ENCODE measurements around the gene ACVR1B.

Gene ACVR1B

GRCh38 chr12:52020539-52021336, 69.2 kb downstream of the ACVR1B start:
- DNase-seq (ENCODE audit: low read depth in 3 of 3) = peak; percentile 30 to 53 (median 44)

GRCh38 chr12:52022841-52023181, 71.3 kb downstream of the ACVR1B start:
- no peak for DNase-seq (ENCODE audit: low read depth in 3 of 3)

GRCh38 chr12:52023182-52023975, 71.9 kb downstream of the ACVR1B start:
- DNase-seq (ENCODE audit: low read depth in 3 of 3) = peak; percentile 86 to 97 (median 89)

GRCh38 chr12:52023976-52024688, 72.6 kb downstream of the ACVR1B start:
- no peak for DNase-seq (ENCODE audit: low read depth in 3 of 3)

GRCh38 chr12:52024845-52025230, 73.3 kb downstream of the ACVR1B start:
- peak; percentile 35 to 68 (median 46) for DNase-seq (ENCODE audit: low read depth in 3 of 3)

- DNase-seq (ENCODE audit: low read depth in 3 of 3) = no peak
These were observed 74.8 kb downstream of the ACVR1B start for GRCh38 chr12:52026263-52026662.

GRCh38 chr12:52027085-52027843, 75.8 kb downstream of the ACVR1B start:
- DNase-seq (ENCODE audit: low read depth in 3 of 3) = no peak

- DNase-seq (ENCODE audit: low read depth in 3 of 3) = no peak
These were observed 78.2 kb downstream of the ACVR1B start for GRCh38 chr12:52029685-52030084.

GRCh38 chr12:52032446-52032803, 80.9 kb downstream of the ACVR1B start:
- DNase-seq (ENCODE audit: low read depth in 3 of 3) = no peak

GRCh38 chr12:52032804-52033445, 81.4 kb downstream of the ACVR1B start:
- peak; percentile 79 to 88 (median 80) for DNase-seq (ENCODE audit: low read depth in 3 of 3)

- no peak for DNase-seq (ENCODE audit: low read depth in 3 of 3)
These were observed 82.1 kb downstream of the ACVR1B start for GRCh38 chr12:52033446-52034140.

- DNase-seq (ENCODE audit: low read depth in 3 of 3) = no peak
These were observed 83.7 kb downstream of the ACVR1B start for GRCh38 chr12:52035190-52035589.

GRCh38 chr12:52035926-52036325, 84.4 kb downstream of the ACVR1B start:
- no peak for DNase-seq (ENCODE audit: low read depth in 3 of 3)

GRCh38 chr12:52036587-52037171, 85.2 kb downstream of the ACVR1B start:
- peak; percentile 44 to 68 (median 54) for DNase-seq (ENCODE audit: low read depth in 3 of 3)

GRCh38 chr12:52037248-52037861, 85.9 kb downstream of the ACVR1B start:
- no peak for DNase-seq (ENCODE audit: low read depth in 3 of 3)

- DNase-seq (ENCODE audit: low read depth in 3 of 3) = no peak
These were observed 86.9 kb downstream of the ACVR1B start for GRCh38 chr12:52038447-52038846.

- no peak for DNase-seq (ENCODE audit: low read depth in 3 of 3)
These were observed 89.5 kb downstream of the ACVR1B start for GRCh38 chr12:52041035-52041434.

GRCh38 chr12:52041695-52042123, 90.2 kb downstream of the ACVR1B start:
- DNase-seq (ENCODE audit: low read depth in 3 of 3) = no peak

- DNase-seq (ENCODE audit: low read depth in 3 of 3) = no peak
These were observed 91.3 kb downstream of the ACVR1B start for GRCh38 chr12:52042706-52043385.
